NB4 (cell line): ENCODE measurements around the gene CRIM1.

Experiments
- CTCF ChIP-seq: IDR thresholded peaks from one replicate; pipeline ENCODE4 v1.5.1; 2012; ENCODE audit warnings: low read depth, low read length
- POLR2A ChIP-seq: IDR thresholded peaks from 2 replicates; pipeline ENCODE4 v1.6.1; 2011; ENCODE audit warnings: mild to moderate bottlenecking; ENCODE audit not compliant: insufficient read length; ENCODE audit errors: extremely low read depth

GRCh38 chr2:36477315-36477714, 121.7 kb downstream of the CRIM1 start:
- TF ChIP-seq CTCF (no peak), POLR2A (no peak)
